Measurements from ENCODE around the gene ARHGEF17. TPM values are rescaled to one million over a fixed set of nuclear protein-coding genes. Genes with fewer than 3 reads are reported as not detected.

The ARHGEF17 gene
- total RNA-seq, 1 experiment from 2014 or later: 22.3 TPM

GRCh38 chr11:73334384-73335203, 26.5 kb downstream of the ARHGEF17 start:
- no peaks in the 10 kb centered on the region for H3K36me3 Mint-ChIP-seq (ENCODE audit: insufficient read depth, unreplicated experiment)
- H3K9me3 Mint-ChIP-seq (ENCODE audit: low read depth, unreplicated experiment): no peaks in the 10 kb centered on the region
- intact Hi-C loops (cut with micrococcal nuclease; ENCODE audit: unreplicated experiment): loop anchor here (1.0 to 2.0 kb wide), 2 partner anchors 27 to 40 kb away; no protein-coding TSS in a partner anchor
- H3K4me3 Mint-ChIP-seq (ENCODE audit: low read depth, unreplicated experiment): no peak overlapping the region
- peak overlapping the region; percentile 15 for H3K27ac Mint-ChIP-seq (ENCODE audit: unreplicated experiment)
- DNase-seq: peak; percentile 63
- CTCF ChIA-PET: interaction anchor here (0.6 to 2.4 kb wide), 10 partner anchors 17 to 105 kb away, joined by 3 to 41 read pairs (median 4); partner anchors contain the start of gene ARHGEF17
- BruUV-seq (replicated peaks): no TSS peak
- H3K4me1 Mint-ChIP-seq (ENCODE audit: low read depth, unreplicated experiment): peaks cover 15% of the 10 kb centered on the region
- no peak for TF ChIP-seq CTCF (IDR thresholded peaks at IDR 0.05; ENCODE audit: unreplicated experiment)
- no peaks in the 10 kb centered on the region for H3K27me3 Mint-ChIP-seq (ENCODE audit: unreplicated experiment)

- intact Hi-C loops (cut with micrococcal nuclease; ENCODE audit: unreplicated experiment): loop anchor here (1.0 to 2.0 kb wide), 2 partner anchors 28 to 41 kb away; no protein-coding TSS in a partner anchor
- TF ChIP-seq CTCF (IDR thresholded peaks at IDR 0.05; ENCODE audit: unreplicated experiment): peak; percentile 93
- CTCF ChIA-PET: interaction anchor here (0.6 to 2.4 kb wide), 13 partner anchors 8 to 411 kb away, joined by 3 to 41 read pairs (median 4); partner anchors contain the start of gene ARHGEF17
- Mint-ChIP-seq H3K4me1 (ENCODE audit: low read depth, unreplicated experiment) (peaks cover 15% of the 10 kb centered on the region), H3K27ac (ENCODE audit: unreplicated experiment) (no peak overlapping the region), H3K9me3 (ENCODE audit: low read depth, unreplicated experiment) (no peaks in the 10 kb centered on the region), H3K4me3 (ENCODE audit: low read depth, unreplicated experiment) (no peak overlapping the region), H3K27me3 (ENCODE audit: unreplicated experiment) (no peaks in the 10 kb centered on the region), H3K36me3 (ENCODE audit: insufficient read depth, unreplicated experiment) (no peaks in the 10 kb centered on the region)
- BruUV-seq (replicated peaks): no TSS peak
- DNase-seq: peak; percentile 90
Observed at GRCh38 chr11:73335204-73335923, 27.3 kb downstream of the ARHGEF17 start.

GRCh38 chr11:73337846-73338245, 29.8 kb downstream of the ARHGEF17 start:
- Mint-ChIP-seq H3K4me1 (ENCODE audit: low read depth, unreplicated experiment) (peaks cover 15% of the 10 kb centered on the region), H3K9me3 (ENCODE audit: low read depth, unreplicated experiment) (no peaks in the 10 kb centered on the region), H3K27ac (ENCODE audit: unreplicated experiment) (no peak overlapping the region), H3K36me3 (ENCODE audit: insufficient read depth, unreplicated experiment) (no peaks in the 10 kb centered on the region), H3K4me3 (ENCODE audit: low read depth, unreplicated experiment) (no peak overlapping the region), H3K27me3 (ENCODE audit: unreplicated experiment) (peaks cover 14% of the 10 kb centered on the region)
- BruUV-seq (replicated peaks): no TSS peak
- CTCF ChIA-PET: interaction anchor here (0.6 to 2.0 kb wide), 3 partner anchors 13 to 53 kb away, joined by 3 to 8 read pairs (median 6); no protein-coding TSS in a partner anchor
- DNase-seq: no peak
- intact Hi-C loops (cut with micrococcal nuclease; ENCODE audit: unreplicated experiment): no loop called here
- no peak for TF ChIP-seq CTCF (IDR thresholded peaks at IDR 0.05; ENCODE audit: unreplicated experiment)

GRCh38 chr11:73338279-73338678, 30.2 kb downstream of the ARHGEF17 start:
- intact Hi-C loops (cut with micrococcal nuclease; ENCODE audit: unreplicated experiment): no loop called here
- no peak overlapping the region for H3K4me3 Mint-ChIP-seq (ENCODE audit: low read depth, unreplicated experiment)
- peaks cover 14% of the 10 kb centered on the region for H3K27me3 Mint-ChIP-seq (ENCODE audit: unreplicated experiment)
- H3K36me3 Mint-ChIP-seq (ENCODE audit: insufficient read depth, unreplicated experiment): no peaks in the 10 kb centered on the region
- DNase-seq: no peak
- CTCF ChIA-PET: interaction anchor here (0.6 to 2.0 kb wide), 2 partner anchors 13 to 31 kb away, joined by 3 to 8 read pairs; no protein-coding TSS in a partner anchor
- BruUV-seq (replicated peaks): no TSS peak
- TF ChIP-seq CTCF (IDR thresholded peaks at IDR 0.05; ENCODE audit: unreplicated experiment): no peak
- peaks cover 15% of the 10 kb centered on the region for H3K4me1 Mint-ChIP-seq (ENCODE audit: low read depth, unreplicated experiment)
- no peak overlapping the region for H3K27ac Mint-ChIP-seq (ENCODE audit: unreplicated experiment)
- H3K9me3 Mint-ChIP-seq (ENCODE audit: low read depth, unreplicated experiment): no peaks in the 10 kb centered on the region

Measured in Calu3 (cell line).